Omental fat pad (tissue), 4 donors: ENCODE data around the gene NOD2. TPM values are rescaled to one million over a fixed set of nuclear protein-coding genes. Genes with fewer than 3 reads are reported as not detected.

Experiments
- ATAC-seq: fragments of 150-250 bp; one replicate; pipeline ENCODE4 v1.9.1; 2016; ENCODE audit warnings: mild to moderate bottlenecking, moderate library complexity; ENCODE audit not compliant: low FRiP score
- DNase-seq: peaks from one replicate; pipeline ENCODE4 v3.0.0-alpha.2; 2019; ENCODE audit warnings: low spot score
- small RNA-seq: library from RNA; depleted of rRNA; stranded (forward); fragments of <200 nt; gene quantifications from one replicate; pipeline ENCODE3, GENCODE V24; 2016
- total RNA-seq, 4 donors: library from RNA; depleted of rRNA; stranded (reverse); fragments of >200 nt; gene quantifications; one replicate each; pipeline ENCODE4 v1.1.0, GENCODE V29; 2016
- TF ChIP-seq, protein P1 (sequence below), 3 donors: fragments of 450-650 bp; IDR thresholded peaks; one replicate each; pipeline ENCODE4 v1.5.1; 2016 to 2017; ENCODE audit warnings: antibody characterized with exemption in 3 of 3, mild to moderate bottlenecking in 3 of 3, moderate library complexity in 2 of 3

NOD2 gene
- total RNA-seq, 4 donors from 2014 or later = 4.4 to 17.2 (median 5.4) TPM

- TF ChIP-seq, protein P1, sequence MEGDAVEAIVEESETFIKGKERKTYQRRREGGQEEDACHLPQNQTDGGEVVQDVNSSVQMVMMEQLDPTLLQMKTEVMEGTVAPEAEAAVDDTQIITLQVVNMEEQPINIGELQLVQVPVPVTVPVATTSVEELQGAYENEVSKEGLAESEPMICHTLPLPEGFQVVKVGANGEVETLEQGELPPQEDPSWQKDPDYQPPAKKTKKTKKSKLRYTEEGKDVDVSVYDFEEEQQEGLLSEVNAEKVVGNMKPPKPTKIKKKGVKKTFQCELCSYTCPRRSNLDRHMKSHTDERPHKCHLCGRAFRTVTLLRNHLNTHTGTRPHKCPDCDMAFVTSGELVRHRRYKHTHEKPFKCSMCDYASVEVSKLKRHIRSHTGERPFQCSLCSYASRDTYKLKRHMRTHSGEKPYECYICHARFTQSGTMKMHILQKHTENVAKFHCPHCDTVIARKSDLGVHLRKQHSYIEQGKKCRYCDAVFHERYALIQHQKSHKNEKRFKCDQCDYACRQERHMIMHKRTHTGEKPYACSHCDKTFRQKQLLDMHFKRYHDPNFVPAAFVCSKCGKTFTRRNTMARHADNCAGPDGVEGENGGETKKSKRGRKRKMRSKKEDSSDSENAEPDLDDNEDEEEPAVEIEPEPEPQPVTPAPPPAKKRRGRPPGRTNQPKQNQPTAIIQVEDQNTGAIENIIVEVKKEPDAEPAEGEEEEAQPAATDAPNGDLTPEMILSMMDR (IDR thresholded peaks at IDR 0.05) = no peak
- DNase-seq (no peak), ATAC-seq (no peak)
Observed at GRCh38 chr16:50781043-50781442, 87.6 kb downstream of the NOD2 start.

DNA sequence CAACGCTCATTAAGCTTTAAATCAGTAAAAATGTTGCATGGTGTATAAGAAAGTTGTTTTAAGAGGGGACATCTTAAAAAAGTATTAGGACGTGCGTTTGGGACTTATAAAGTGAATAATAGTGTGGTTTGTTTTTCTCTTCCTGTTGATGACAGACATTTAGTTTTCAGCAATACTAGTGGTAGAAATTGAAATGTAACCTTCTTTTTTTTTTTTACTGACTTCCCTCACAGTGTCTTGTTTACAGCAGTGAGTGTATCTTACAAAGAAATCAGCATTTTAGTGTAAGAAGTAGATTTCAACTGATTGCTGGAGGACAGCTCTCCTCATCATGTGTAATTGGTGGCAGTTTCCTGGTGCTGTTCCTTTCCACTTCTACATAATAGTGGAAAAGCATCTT is 88.1 kb downstream of the NOD2 start:
- ATAC-seq (no peak), DNase-seq (no peak)
- TF ChIP-seq, protein P1 (IDR thresholded peaks at IDR 0.05) = no peak

Small RNA genes within 50 kb of the gene (small RNA-seq; reads per million reads assigned to genes)
- gene MIR3181 = not detected

Other genes starting within 250 kb of the NOD2 start
- 10 to 100 TPM in 1 of 4 donors, 1 to 10 TPM in 3; 2.2 to 11.6 (median 3.1) TPM for gene NKD1, start 145.2 kb upstream of the NOD2 start, total RNA-seq
- gene SNX20, start 12.3 kb upstream of the NOD2 start, total RNA-seq = 1 to 10 TPM; 2.2 to 6.9 (median 4.4) TPM
- gene CYLD, start 48.5 kb downstream of the NOD2 start, total RNA-seq = 10 to 100 TPM; 20.5 to 51.1 (median 36.6) TPM